Endothelial cell of umbilical vein (primary cell): ENCODE measurements around the gene PIAS2. TPM values are rescaled to one million over a fixed set of nuclear protein-coding genes. Genes with fewer than 3 reads are reported as not detected.

ENCODE experiments used
- BruUV-seq: library from RNA; stranded (reverse); fragments of 400-500 nt; replicated peaks from 2 replicates; lab custom pipeline; 2021; lab: Mats Ljungman, UMichigan
- CTCF ChIA-PET: fragments of 300-600, 350-600 bp; sonication (Branson Sonifier 250); formaldehyde crosslinking; loops from one replicate; lab custom pipeline; 2021; ENCODE audit warnings: antibody characterized with exemption, inconsistent platforms; lab: Charles Lee
- POLR2A ChIA-PET: fragments of 300-600, 350-600 bp; sonication (Branson Sonifier 250); formaldehyde crosslinking; loops from one replicate; lab custom pipeline; 2021; ENCODE audit warnings: antibody characterized with exemption, inconsistent platforms; lab: Charles Lee
- DNase-seq: peaks from one replicate; pipeline ENCODE4 v3.0.0-alpha.2; 2011; ENCODE audit warnings: low read depth, low spot score
- FAIRE-seq: peaks from 2 replicates; lab custom pipeline; 2011; peaks lifted over from hg19 to GRCh38; lab: Jason Lieb, UNC
- H2AFZ ChIP-seq: 2 replicates; pipeline ENCODE4 v1.6.0; 2012; ENCODE audit warnings: low read depth, low read length, control low read depth, inconsistent platforms
- H3K27ac ChIP-seq: 2 replicates; pipeline ENCODE4 v1.5.1; 2011; ENCODE audit warnings: low read depth, mild to moderate bottlenecking, control low read depth, low read length, moderate library complexity; ENCODE audit not compliant: insufficient read depth
- H3K27me3 ChIP-seq, 2 experiments: 2 replicates each; pipeline versions ENCODE4 v1.6.0 to v1.6.1; 2011; ENCODE audit warnings: low read length in 2 of 2, mixed read lengths in 1 of 2; ENCODE audit not compliant: control insufficient read depth in 2 of 2, insufficient read depth in 2 of 2
- H3K36me3 ChIP-seq, 2 experiments: 2 replicates in 1 of 2; 3 replicates in 1 of 2; pipeline ENCODE4 v1.5.1; 2011; ENCODE audit warnings: low read length in 2 of 2, mild to moderate bottlenecking in 1 of 2, moderate library complexity in 1 of 2; ENCODE audit not compliant: control insufficient read depth in 2 of 2, insufficient read depth in 2 of 2; ENCODE audit errors: extremely low read depth in 1 of 2
- H3K4me1 ChIP-seq: 3 replicates; pipeline ENCODE4 v1.5.1; 2011; ENCODE audit warnings: mild to moderate bottlenecking, low read length; ENCODE audit not compliant: control insufficient read depth, insufficient read depth; ENCODE audit errors: extremely low read depth
- H3K4me2 ChIP-seq: 2 replicates; pipeline ENCODE4 v1.6.1; 2011; ENCODE audit warnings: low read length, control low read depth, mixed read lengths; ENCODE audit not compliant: insufficient read depth
- H3K4me3 ChIP-seq, 3 experiments: fragments of 200-600 bp in 1 of 3; sonication (generic), shearing (Covaris generic) in 1 of 3; replicated peaks in 1 of 3; 2 replicates each; pipeline ENCODE4 v1.5.1; 2011 to 2016; ENCODE audit warnings: control low read depth in 3 of 3, low read length in 3 of 3, mild to moderate bottlenecking in 2 of 3, inconsistent platforms in 1 of 3, low read depth in 1 of 3, moderate library complexity in 1 of 3; ENCODE audit not compliant: insufficient read depth in 1 of 3
- H3K79me2 ChIP-seq: 2 replicates; pipeline ENCODE4 v1.6.0; 2012; ENCODE audit warnings: low read length, inconsistent platforms; ENCODE audit not compliant: control insufficient read depth, insufficient read depth
- H3K9ac ChIP-seq: replicated peaks from 2 replicates; pipeline ENCODE3; 2011; ENCODE audit warnings: low read length, control low read depth; ENCODE audit not compliant: insufficient read depth; ENCODE audit errors: extremely low read depth
- H3K9me1 ChIP-seq: replicated peaks from 3 replicates; pipeline ENCODE4 v1.6.0; 2011; ENCODE audit warnings: mild to moderate bottlenecking, low read length; ENCODE audit not compliant: control insufficient read depth, insufficient read depth; ENCODE audit errors: extremely low read depth
- H3K9me3 ChIP-seq: replicated peaks from 2 replicates; pipeline ENCODE4 v1.5.1; 2012; ENCODE audit warnings: low read length, inconsistent platforms; ENCODE audit not compliant: control insufficient read depth, insufficient read depth
- H4K20me1 ChIP-seq: replicated peaks from 2 replicates; pipeline ENCODE3; 2011; ENCODE audit warnings: mild to moderate bottlenecking, low read length; ENCODE audit not compliant: control insufficient read depth, insufficient read depth; ENCODE audit errors: extremely low read depth
- EZH2 ChIP-seq: IDR thresholded peaks from 2 replicates; pipeline ENCODE4 v1.6.1; 2012; ENCODE audit warnings: borderline replicate concordance, low read depth, mild to moderate bottlenecking, moderate library complexity, low read length, inconsistent platforms; ENCODE audit not compliant: severe bottlenecking
- FOS ChIP-seq: IDR thresholded peaks from 2 replicates; pipeline ENCODE4 v1.6.1; 2011; ENCODE audit warnings: mild to moderate bottlenecking, low read length, moderate library complexity, borderline replicate concordance; ENCODE audit not compliant: insufficient read depth
- GATA2 ChIP-seq: IDR thresholded peaks from 2 replicates; pipeline ENCODE4 v1.7.0; 2011; ENCODE audit warnings: low read depth, mild to moderate bottlenecking, moderate library complexity, mixed read lengths, low read length; ENCODE audit not compliant: insufficient read length, insufficient read depth
- JUN ChIP-seq: IDR thresholded peaks from 2 replicates; pipeline ENCODE4 v1.6.1; 2011; ENCODE audit warnings: borderline replicate concordance, low read depth; ENCODE audit not compliant: insufficient read length, insufficient read depth
- MYC ChIP-seq: IDR thresholded peaks from one replicate; pipeline ENCODE4 v1.6.1; 2011; ENCODE audit warnings: mild to moderate bottlenecking, low read depth, low read length
- POLR2A ChIP-seq: IDR thresholded peaks from 2 replicates; pipeline ENCODE4 v1.6.1; 2012; ENCODE audit warnings: low read depth, mild to moderate bottlenecking, control low read depth, low read length
- POLR2AphosphoS5 ChIP-seq: IDR thresholded peaks from 2 replicates; pipeline ENCODE4 v1.6.1; 2012; ENCODE audit warnings: low read depth, mild to moderate bottlenecking, control low read depth, low read length, moderate library complexity; ENCODE audit not compliant: insufficient read depth
- dilution Hi-C: fragments of 300-500 bp; cut with MboI; formaldehyde crosslinking; loops from one replicate; pipeline ENCODE4 v1.15.0; 2019; ENCODE audit warnings: low sequenced_read_pairs; ENCODE audit not compliant: extremely low pct_ligation_motif_present
- intact Hi-C: fragments of 100-400 bp; cut with micrococcal nuclease; formaldehyde crosslinking; loops from one replicate; pipeline ENCODE4 v1.10.0; 2022
- polyA plus RNA-seq, 4 experiments: library from polyadenylated mRNA; depleted of rRNA in 3 of 4; stranded (reverse) in 3 of 4; unstranded in 1 of 4; fragments of >200 nt; gene quantifications; 2 replicates each; pipeline versions ENCODE4 v1.2.1 to v1.2.3, GENCODE V29; 2011 to 2012; ENCODE audit warnings: missing spikeins in 1 of 4
- total RNA-seq: library from RNA; stranded (reverse); gene quantifications from 2 replicates; pipeline ENCODE4 v1.2.3, GENCODE V29; 2021
- TF ChIP-seq, protein P1 (sequence below), 2 donors: IDR thresholded peaks; 1 replicate in 1 of 2; 2 replicates in 1 of 2; pipeline ENCODE4 v1.5.1; 2011; ENCODE audit warnings: low read length in 2 of 2, mild to moderate bottlenecking in 2 of 2, moderate library complexity in 2 of 2, control low read depth in 1 of 2, inconsistent platforms in 1 of 2, low read depth in 1 of 2; ENCODE audit not compliant: insufficient read depth in 1 of 2; ENCODE audit errors: extremely low read depth in 1 of 2
- TF ChIP-seq, protein P2 (sequence below): IDR thresholded peaks from 2 replicates; pipeline ENCODE4 v1.6.1; 2011; ENCODE audit not compliant: insufficient read depth, insufficient read length

The PIAS2 gene
- total and polyA plus RNA-seq, 2 donors (not counting 3 experiments of a cell fraction or from before 2014, with no cell fraction given) = 7.0 to 34.3 TPM

DNA sequence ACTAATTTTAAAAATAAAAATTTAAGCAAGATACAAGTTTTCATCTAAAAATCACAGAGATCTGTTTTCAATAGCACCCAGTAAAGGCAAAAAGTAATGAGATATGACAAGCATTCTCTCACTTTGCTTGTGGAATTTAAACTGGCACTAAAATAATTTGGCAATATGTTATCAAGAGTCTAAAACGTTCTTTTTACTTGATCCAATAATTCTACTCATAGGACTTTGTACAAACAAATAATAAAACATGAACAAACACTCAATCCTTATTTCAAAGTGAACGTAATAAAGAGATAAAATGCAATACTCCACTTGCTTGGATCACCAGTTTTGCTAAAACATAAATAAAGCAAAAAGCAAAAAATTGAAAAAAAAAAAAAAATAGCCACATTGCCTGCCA is 30.4 kb downstream of the PIAS2 start:
- Histone ChIP-seq H4K20me1 (no peaks in the 10 kb centered on the region), H3K27me3 (no peaks in the 10 kb centered on the region), H3K36me3 (peaks cover 0 to 2% of the 10 kb centered on the region in 2 experiments), H3K4me1 (no peaks in the 10 kb centered on the region), H2AFZ (no peak overlapping the region), H3K9me3 (peaks cover 3% of the 10 kb centered on the region), H3K9ac (no peak overlapping the region), H3K4me3 (no peak overlapping the region), H3K79me2 (peaks cover 11% of the 10 kb centered on the region), H3K9me1 (no peaks in the 10 kb centered on the region), H3K27ac (no peak overlapping the region), H3K4me2 (no peak overlapping the region)
- FAIRE-seq (no peak), DNase-seq (no peak)
- intact Hi-C loops = no loop called here
- no TSS peak for BruUV-seq
- dilution Hi-C loops = no loop called here
- CTCF ChIA-PET = no interaction called here
- TF ChIP-seq, protein P1, sequence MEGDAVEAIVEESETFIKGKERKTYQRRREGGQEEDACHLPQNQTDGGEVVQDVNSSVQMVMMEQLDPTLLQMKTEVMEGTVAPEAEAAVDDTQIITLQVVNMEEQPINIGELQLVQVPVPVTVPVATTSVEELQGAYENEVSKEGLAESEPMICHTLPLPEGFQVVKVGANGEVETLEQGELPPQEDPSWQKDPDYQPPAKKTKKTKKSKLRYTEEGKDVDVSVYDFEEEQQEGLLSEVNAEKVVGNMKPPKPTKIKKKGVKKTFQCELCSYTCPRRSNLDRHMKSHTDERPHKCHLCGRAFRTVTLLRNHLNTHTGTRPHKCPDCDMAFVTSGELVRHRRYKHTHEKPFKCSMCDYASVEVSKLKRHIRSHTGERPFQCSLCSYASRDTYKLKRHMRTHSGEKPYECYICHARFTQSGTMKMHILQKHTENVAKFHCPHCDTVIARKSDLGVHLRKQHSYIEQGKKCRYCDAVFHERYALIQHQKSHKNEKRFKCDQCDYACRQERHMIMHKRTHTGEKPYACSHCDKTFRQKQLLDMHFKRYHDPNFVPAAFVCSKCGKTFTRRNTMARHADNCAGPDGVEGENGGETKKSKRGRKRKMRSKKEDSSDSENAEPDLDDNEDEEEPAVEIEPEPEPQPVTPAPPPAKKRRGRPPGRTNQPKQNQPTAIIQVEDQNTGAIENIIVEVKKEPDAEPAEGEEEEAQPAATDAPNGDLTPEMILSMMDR (IDR thresholded peaks at IDR 0.05; ENCODE audit: extremely low read depth in 1 of 2, insufficient read depth in 1 of 2, low read depth in 1 of 2, low read length in 2 of 2) = no peak
- TF ChIP-seq, protein P2, sequence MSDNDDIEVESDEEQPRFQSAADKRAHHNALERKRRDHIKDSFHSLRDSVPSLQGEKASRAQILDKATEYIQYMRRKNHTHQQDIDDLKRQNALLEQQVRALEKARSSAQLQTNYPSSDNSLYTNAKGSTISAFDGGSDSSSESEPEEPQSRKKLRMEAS = no peak
- no peak for TF ChIP-seq EZH2
- TF ChIP-seq POLR2A = no peak
- TF ChIP-seq GATA2 = no peak
- TF ChIP-seq POLR2AphosphoS5 = no peak
- no peak for TF ChIP-seq JUN
- no peak for TF ChIP-seq MYC
- no peak for TF ChIP-seq FOS
- POLR2A ChIA-PET = no interaction called here
